NCI-H748 (cell line): ENCODE measurements around the gene DNAH17.

Source experiments
- DNase-seq: peaks from one replicate; lab custom pipeline; 2025; ENCODE audit not compliant: unreplicated experiment; lab: John Stamatoyannopoulos, UW

Gene DNAH17

GRCh38 chr17:78607038-78607437 is 29.8 kb upstream of the DNAH17 start:
- DNase-seq: no peak

GRCh38 chr17:78605886-78606285 is 28.7 kb upstream of the DNAH17 start:
- DNase-seq: no peak

- DNase-seq: no peak
Measured at GRCh38 chr17:78605429-78605828, 28.2 kb upstream of the DNAH17 start.

- no peak for DNase-seq
Measured at GRCh38 chr17:78602246-78602645, 25.1 kb upstream of the DNAH17 start.

GRCh38 chr17:78601577-78602190 is 24.5 kb upstream of the DNAH17 start:
- DNase-seq: no peak

- no peak for DNase-seq
Measured at GRCh38 chr17:78600181-78600721, 23.1 kb upstream of the DNAH17 start.

- no peak for DNase-seq
Measured at GRCh38 chr17:78599419-78599818, 22.2 kb upstream of the DNAH17 start.

GRCh38 chr17:78598013-78598471 is 20.8 kb upstream of the DNAH17 start:
- DNase-seq: no peak

GRCh38 chr17:78596871-78597764 is 19.9 kb upstream of the DNAH17 start:
- DNase-seq: no peak

- DNase-seq: no peak
Measured at GRCh38 chr17:78595135-78595810, 18.1 kb upstream of the DNAH17 start.

- DNase-seq: no peak
Measured at GRCh38 chr17:78592991-78593329, 15.8 kb upstream of the DNAH17 start.

- no peak for DNase-seq
Measured at GRCh38 chr17:78591263-78591671, 14.1 kb upstream of the DNAH17 start.

- no peak for DNase-seq
Measured at GRCh38 chr17:78589885-78590284, 12.7 kb upstream of the DNAH17 start.

- no peak for DNase-seq
Measured at GRCh38 chr17:78589031-78589675, 12.0 kb upstream of the DNAH17 start.

GRCh38 chr17:78588258-78589030 is 11.2 kb upstream of the DNAH17 start:
- DNase-seq: no peak

- DNase-seq: no peak
Measured at GRCh38 chr17:78585006-78585630, 7.9 kb upstream of the DNAH17 start.

GRCh38 chr17:78583091-78583490 is 5.9 kb upstream of the DNAH17 start:
- no peak for DNase-seq

GRCh38 chr17:78581304-78581703 is 4.1 kb upstream of the DNAH17 start:
- no peak for DNase-seq

GRCh38 chr17:78580277-78580804 is 3.1 kb upstream of the DNAH17 start:
- DNase-seq: no peak
